Astrocyte of the cerebellum (primary cell): ENCODE measurements around the gene HHEX.

ENCODE experiments used
- DNase-seq: peaks from one replicate; pipeline ENCODE4 v3.0.0-alpha.2; 2011; ENCODE audit warnings: low read depth
- H3K4me3 ChIP-seq: 2 replicates; pipeline ENCODE4 v1.5.1; 2011; ENCODE audit warnings: mild to moderate bottlenecking, low read depth, low read length, moderate library complexity
- in situ Hi-C: cut with HindIII; loops from 2 replicates; pipeline ENCODE4 v1.10.0; 2017; ENCODE audit warnings: low sequenced_read_pairs
- TF ChIP-seq, protein P1 (sequence below): IDR thresholded peaks from 2 replicates; pipeline ENCODE4 v1.5.1; 2012; ENCODE audit warnings: low read length, low read depth, moderate library complexity, mild to moderate bottlenecking; ENCODE audit errors: missing control alignments

The HHEX gene

DNA sequence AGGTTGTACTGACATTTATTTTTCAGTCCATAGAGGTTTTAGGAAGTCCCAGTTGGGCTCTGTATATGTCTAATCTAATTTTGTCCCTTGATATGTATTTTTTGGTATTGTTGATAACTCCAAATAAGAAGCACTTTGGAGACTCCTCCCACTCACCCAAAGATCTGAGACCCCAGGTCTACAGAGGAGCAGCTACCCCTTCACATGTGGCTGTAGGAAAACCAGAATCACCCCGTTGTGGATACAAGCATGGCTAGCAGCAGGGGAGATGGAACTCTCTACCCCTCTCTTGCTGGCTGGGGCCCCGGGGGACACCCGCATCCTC is 9.4 kb downstream of the HHEX start:
- DNase-seq, result no peak
- in situ Hi-C loops, result no loop called here
- H3K4me3 ChIP-seq, result peak overlapping the region; percentile 39
- TF ChIP-seq, protein P1, sequence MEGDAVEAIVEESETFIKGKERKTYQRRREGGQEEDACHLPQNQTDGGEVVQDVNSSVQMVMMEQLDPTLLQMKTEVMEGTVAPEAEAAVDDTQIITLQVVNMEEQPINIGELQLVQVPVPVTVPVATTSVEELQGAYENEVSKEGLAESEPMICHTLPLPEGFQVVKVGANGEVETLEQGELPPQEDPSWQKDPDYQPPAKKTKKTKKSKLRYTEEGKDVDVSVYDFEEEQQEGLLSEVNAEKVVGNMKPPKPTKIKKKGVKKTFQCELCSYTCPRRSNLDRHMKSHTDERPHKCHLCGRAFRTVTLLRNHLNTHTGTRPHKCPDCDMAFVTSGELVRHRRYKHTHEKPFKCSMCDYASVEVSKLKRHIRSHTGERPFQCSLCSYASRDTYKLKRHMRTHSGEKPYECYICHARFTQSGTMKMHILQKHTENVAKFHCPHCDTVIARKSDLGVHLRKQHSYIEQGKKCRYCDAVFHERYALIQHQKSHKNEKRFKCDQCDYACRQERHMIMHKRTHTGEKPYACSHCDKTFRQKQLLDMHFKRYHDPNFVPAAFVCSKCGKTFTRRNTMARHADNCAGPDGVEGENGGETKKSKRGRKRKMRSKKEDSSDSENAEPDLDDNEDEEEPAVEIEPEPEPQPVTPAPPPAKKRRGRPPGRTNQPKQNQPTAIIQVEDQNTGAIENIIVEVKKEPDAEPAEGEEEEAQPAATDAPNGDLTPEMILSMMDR, result no peak

- TF ChIP-seq, protein P1, result no peak
- DNase-seq, result no peak
- in situ Hi-C loops, result no loop called here
These were observed 10.0 kb downstream of the HHEX start for GRCh38 chr10:92699518-92700381.

GRCh38 chr10:92702301-92702916 is 12.7 kb downstream of the HHEX start:
- in situ Hi-C loops, result no loop called here

More at GRCh38 chr10:92699518-92700381, 10.0 kb downstream of the HHEX start:
- peak overlapping the region; percentile 39 for H3K4me3 ChIP-seq

GRCh38 chr10:92712016-92712889 is 22.5 kb downstream of the HHEX start:
- peak; percentile 47 for DNase-seq
- TF ChIP-seq, protein P1, result no peak
- no peak overlapping the region for H3K4me3 ChIP-seq

More at GRCh38 chr10:92702301-92702916, 12.7 kb downstream of the HHEX start:
- TF ChIP-seq, protein P1, result no peak
- no peak overlapping the region for H3K4me3 ChIP-seq
- DNase-seq, result no peak

GRCh38 chr10:92714152-92714845 is 24.5 kb downstream of the HHEX start:
- TF ChIP-seq, protein P1, result no peak
- no peak for DNase-seq
- no peak overlapping the region for H3K4me3 ChIP-seq
- in situ Hi-C loops, result no loop called here

More at GRCh38 chr10:92712016-92712889, 22.5 kb downstream of the HHEX start:
- in situ Hi-C loops, result no loop called here

GRCh38 chr10:92714872-92715271 is 25.1 kb downstream of the HHEX start:
- no peak overlapping the region for H3K4me3 ChIP-seq
- no peak for DNase-seq
- in situ Hi-C loops, result no loop called here
- TF ChIP-seq, protein P1, result no peak
